Mesothelial cell of epicardium (in vitro differentiated cells): ENCODE measurements around the gene TM7SF2. TPM values are rescaled to one million over a fixed set of nuclear protein-coding genes. Genes with fewer than 3 reads are reported as not detected.

Experiments used
- DNase-seq, 2 experiments: peaks; one replicate each; pipeline ENCODE4 v3.0.0; 2021; ENCODE audit warnings: low spot score in 2 of 2; ENCODE audit not compliant: unreplicated experiment in 2 of 2
- H3K27ac Mint-ChIP-seq: 2 replicates; pipeline ENCODE4 v1.8.0; 2021; ENCODE audit warnings: mixed read lengths
- H3K27me3 Mint-ChIP-seq: 2 replicates; pipeline ENCODE4 v1.8.0; 2021; ENCODE audit warnings: low read depth, mixed read lengths
- H3K36me3 Mint-ChIP-seq: 2 replicates; pipeline ENCODE4 v1.8.0; 2021; ENCODE audit warnings: mixed read lengths
- H3K4me1 Mint-ChIP-seq: 2 replicates; pipeline ENCODE4 v1.8.0; 2021; ENCODE audit warnings: mixed read lengths
- H3K4me3 Mint-ChIP-seq: 2 replicates; pipeline ENCODE4 v1.8.0; 2021; ENCODE audit warnings: mild to moderate bottlenecking, moderate library complexity, mixed read lengths
- H3K9me3 Mint-ChIP-seq: 2 replicates; pipeline ENCODE4 v1.8.0; 2021; ENCODE audit warnings: mixed read lengths
- total RNA-seq: library from RNA; stranded (reverse); gene quantifications from 3 replicates; pipeline ENCODE4 v1.2.1, GENCODE V29; 2021
- TF ChIP-seq, protein P1 (sequence below): fragments of 200-600 bp; sonication (generic); IDR thresholded peaks from one replicate; pipeline ENCODE4 v1.5.0; 2021; ENCODE audit warnings: antibody characterized with exemption; ENCODE audit not compliant: unreplicated experiment

TM7SF2 gene
- total RNA-seq, 1 donor from 2014 or later, result 74.2 TPM

DNA sequence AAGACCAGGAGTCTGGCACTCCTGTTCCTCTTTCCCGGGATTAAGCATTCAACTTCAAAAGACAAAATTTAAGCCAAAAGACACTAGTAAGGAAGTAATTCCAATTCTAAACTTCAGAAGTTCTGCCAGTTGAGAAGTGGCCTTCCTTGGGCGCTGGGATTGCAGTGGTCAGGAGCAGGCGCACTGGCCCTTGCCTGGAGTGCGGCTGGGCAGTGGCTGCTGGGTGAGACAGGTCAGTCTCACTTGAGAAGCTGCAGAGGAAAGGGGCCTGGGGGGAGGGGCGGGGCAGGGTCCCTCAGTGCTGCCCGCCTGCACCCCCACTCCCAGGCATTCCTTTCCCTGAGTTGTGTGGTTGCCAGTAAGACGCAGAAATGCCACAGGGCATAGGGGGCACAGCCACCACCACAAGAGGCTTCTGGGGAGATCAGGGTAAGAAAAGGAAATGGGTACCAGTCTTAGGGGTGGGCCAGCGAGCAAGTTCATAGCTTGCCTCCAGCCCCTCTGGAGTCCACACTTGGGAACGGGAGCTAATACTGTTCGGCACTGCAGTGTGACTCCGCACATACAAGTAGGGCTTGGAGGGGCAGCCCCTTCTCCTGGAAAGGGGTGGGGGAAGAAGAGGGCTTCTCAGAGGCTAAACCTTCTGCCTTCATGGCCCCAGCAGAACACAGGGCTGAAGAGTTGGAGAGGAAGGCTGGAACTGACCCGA, 16.0 kb downstream of the TM7SF2 start:
- no peaks in the 10 kb centered on the region for H3K27me3 Mint-ChIP-seq
- no peak overlapping the region for H3K4me3 Mint-ChIP-seq
- peaks cover 9% of the 10 kb centered on the region for H3K36me3 Mint-ChIP-seq
- DNase-seq, result no peak
- H3K27ac Mint-ChIP-seq, result no peak overlapping the region
- H3K9me3 Mint-ChIP-seq, result no peaks in the 10 kb centered on the region
- H3K4me1 Mint-ChIP-seq, result peaks cover 11% of the 10 kb centered on the region
- TF ChIP-seq, protein P1, sequence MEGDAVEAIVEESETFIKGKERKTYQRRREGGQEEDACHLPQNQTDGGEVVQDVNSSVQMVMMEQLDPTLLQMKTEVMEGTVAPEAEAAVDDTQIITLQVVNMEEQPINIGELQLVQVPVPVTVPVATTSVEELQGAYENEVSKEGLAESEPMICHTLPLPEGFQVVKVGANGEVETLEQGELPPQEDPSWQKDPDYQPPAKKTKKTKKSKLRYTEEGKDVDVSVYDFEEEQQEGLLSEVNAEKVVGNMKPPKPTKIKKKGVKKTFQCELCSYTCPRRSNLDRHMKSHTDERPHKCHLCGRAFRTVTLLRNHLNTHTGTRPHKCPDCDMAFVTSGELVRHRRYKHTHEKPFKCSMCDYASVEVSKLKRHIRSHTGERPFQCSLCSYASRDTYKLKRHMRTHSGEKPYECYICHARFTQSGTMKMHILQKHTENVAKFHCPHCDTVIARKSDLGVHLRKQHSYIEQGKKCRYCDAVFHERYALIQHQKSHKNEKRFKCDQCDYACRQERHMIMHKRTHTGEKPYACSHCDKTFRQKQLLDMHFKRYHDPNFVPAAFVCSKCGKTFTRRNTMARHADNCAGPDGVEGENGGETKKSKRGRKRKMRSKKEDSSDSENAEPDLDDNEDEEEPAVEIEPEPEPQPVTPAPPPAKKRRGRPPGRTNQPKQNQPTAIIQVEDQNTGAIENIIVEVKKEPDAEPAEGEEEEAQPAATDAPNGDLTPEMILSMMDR, result no peak

DNA sequence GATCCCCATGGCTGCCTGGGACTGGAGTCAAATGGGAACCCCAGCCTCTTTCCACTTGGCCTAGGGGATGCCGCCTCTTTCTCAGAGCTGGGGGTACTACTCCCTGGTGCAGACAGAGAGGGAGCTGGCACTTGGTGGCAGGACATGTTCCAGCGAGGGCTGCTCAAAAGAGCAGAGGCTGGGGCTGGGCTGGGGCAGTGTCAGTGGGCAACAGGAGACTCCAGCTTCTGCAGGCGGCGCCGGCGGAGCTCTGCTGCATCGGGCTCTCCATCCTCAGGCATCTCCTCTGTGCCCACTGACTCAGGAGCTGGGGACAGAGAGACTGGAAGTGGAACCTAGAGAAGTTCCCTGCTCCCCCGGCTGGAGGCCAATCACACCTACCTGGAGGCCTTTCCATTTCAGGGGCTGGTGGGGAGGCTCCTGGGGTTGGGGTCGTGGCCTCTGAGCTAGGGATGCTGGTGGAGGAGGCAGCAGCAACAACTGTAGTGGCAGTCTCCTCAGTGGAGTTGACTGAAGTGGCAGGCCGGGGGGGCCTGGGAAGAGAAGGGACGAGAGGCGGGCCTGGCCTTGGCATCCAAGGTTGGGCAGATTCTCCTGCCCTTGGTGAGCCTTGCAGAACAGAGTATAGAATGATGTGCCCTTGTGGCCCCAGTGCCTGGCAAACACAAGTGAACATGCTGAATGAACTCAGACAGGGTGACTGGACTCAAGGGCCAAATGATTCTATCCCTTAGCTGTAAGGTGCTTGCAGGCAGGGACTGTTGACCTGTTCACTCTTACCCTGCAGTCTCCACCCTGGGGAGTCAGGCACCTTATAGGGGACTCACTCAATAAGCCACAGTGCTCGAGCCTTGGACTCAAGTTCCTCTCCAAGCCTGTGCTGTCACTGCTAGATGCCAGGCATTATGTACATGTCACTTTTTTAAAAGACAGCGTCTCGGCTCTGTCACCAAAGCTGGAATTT, 16.8 kb downstream of the TM7SF2 start:
- Mint-ChIP-seq H3K4me1 (peaks cover 14% of the 10 kb centered on the region), H3K36me3 (peaks cover 9% of the 10 kb centered on the region), H3K9me3 (no peaks in the 10 kb centered on the region), H3K27me3 (no peaks in the 10 kb centered on the region), H3K4me3 (no peak overlapping the region), H3K27ac (no peak overlapping the region)
- TF ChIP-seq, protein P1, result no peak
- DNase-seq, result no peak

DNA sequence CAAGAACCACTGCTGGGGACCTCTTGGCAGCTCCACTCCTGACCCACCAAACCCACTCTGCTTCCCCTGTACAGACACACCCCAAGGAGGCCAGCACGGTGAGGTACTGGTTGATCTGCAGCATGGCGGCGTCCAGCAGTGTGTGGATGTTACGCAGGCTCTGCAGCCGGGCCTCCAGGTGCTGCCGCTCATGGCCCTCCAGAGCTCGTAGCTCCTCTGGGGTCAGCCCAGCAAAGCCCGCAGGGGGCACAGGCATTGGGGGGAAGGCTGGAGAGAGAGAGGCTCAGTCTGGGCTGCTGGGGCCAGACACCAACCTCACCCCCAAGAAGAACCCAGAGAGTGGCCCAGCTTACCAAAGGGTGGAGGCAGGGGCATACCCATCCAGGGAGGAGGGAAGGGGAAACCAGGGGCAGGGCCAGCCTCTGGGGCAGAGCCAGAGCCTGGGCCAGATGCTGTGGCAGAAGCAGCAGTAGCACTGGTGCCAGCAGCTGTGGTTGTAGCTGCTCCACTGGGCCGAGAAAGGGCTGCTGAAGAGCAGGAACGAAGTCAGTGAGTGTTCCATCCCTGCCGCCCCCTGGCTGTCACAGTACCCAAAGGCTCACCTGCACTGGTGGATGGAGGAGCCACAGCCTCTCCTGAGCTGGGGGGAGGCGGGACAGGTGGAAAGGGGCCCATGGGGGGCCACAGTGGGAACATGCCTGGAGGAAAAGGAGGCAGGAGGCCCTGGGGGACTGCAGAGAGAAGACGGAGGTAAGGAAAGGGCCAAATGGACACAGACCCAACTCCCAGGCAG, 18.2 kb downstream of the TM7SF2 start:
- no peak overlapping the region for H3K4me3 Mint-ChIP-seq
- H3K27me3 Mint-ChIP-seq, result no peaks in the 10 kb centered on the region
- TF ChIP-seq, protein P1, result no peak
- H3K36me3 Mint-ChIP-seq, result peaks cover 7% of the 10 kb centered on the region
- H3K4me1 Mint-ChIP-seq, result peaks cover 15% of the 10 kb centered on the region
- no peaks in the 10 kb centered on the region for H3K9me3 Mint-ChIP-seq
- DNase-seq, result no peak
- H3K27ac Mint-ChIP-seq, result no peak overlapping the region

DNA sequence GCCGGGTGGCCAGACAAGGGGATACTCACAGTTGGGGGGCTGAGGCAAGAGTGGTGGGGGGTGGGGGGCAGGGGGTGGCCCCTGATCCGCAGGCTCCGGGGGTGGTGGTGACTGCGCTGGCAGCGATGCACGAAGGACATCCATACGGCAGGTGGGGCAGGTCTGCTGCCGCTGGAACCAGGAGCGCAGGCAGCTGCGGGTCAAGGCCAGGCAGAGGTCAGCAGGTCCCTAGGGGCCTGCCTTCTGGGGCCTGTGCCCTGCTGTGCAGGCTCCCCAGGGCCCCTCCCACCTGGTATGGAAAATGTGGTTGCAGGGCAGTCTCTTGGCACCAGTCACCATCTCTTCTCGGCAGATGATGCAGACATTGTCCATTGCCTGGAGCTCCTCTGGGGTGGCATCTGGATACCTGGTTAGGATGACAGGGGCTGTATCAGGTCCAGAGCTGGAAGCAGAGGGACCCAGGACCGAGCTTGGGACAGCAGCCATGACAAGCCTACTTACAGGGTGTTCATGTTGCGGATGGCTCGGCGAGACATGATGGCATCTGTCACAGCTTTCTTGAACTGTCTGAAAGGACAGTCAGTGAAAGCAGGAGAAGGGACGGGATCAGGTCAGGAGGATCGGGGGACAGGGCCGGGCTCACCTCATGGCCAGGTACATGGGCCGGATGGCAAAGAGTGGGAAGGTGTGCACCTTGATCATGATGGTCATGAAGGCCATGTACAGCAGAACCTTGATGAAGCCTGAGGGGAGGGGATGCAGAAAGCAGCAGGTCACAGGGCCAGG, 19.2 kb downstream of the TM7SF2 start:
- H3K4me1 Mint-ChIP-seq, result peaks cover 22% of the 10 kb centered on the region
- no peaks in the 10 kb centered on the region for H3K9me3 Mint-ChIP-seq
- no peak overlapping the region for H3K27ac Mint-ChIP-seq
- TF ChIP-seq, protein P1, result no peak
- H3K27me3 Mint-ChIP-seq, result no peaks in the 10 kb centered on the region
- no peak overlapping the region for H3K4me3 Mint-ChIP-seq
- H3K36me3 Mint-ChIP-seq, result peaks cover 7% of the 10 kb centered on the region
- no peak for DNase-seq

DNA sequence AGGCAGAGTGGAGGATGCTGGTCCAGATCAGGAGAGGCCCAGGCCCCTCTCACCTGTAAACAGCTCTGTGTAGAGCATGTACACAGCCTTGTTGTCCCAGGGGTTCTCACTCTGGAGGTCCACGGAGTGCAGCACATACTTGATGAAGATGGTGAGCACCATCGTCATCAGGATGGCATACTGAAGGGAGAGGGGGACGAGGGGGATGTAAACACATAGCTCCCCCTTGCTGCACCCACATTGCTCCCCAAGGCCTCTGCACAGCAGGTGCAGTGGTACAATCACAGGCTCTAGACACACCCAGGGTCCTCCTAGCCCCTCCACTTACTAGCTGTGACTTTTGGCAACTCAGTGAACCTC, 19.7 kb downstream of the TM7SF2 start:
- Mint-ChIP-seq H3K9me3 (no peaks in the 10 kb centered on the region), H3K4me1 (peaks cover 27% of the 10 kb centered on the region), H3K27me3 (no peaks in the 10 kb centered on the region), H3K4me3 (no peak overlapping the region), H3K27ac (no peak overlapping the region), H3K36me3 (peaks cover 7% of the 10 kb centered on the region)
- DNase-seq, result no peak
- TF ChIP-seq, protein P1, result no peak
